Skeletal muscle satellite cell (primary cell): ENCODE measurements around the gene FURIN.
"Not testable (repeated sequence)": the region's sequence is repeated elsewhere in the genome, so short reads cannot be mapped to it uniquely, and the experiment has no call there.

Experiments
- H3K27me3 ChIP-seq: 2 replicates; pipeline ENCODE4 v1.7.0; 2013; ENCODE audit warnings: low read length; ENCODE audit not compliant: control insufficient read depth, insufficient read depth
- H3K36me3 ChIP-seq: 2 replicates; pipeline ENCODE4 v1.7.0; 2013; ENCODE audit warnings: mild to moderate bottlenecking, control low read depth, low read length; ENCODE audit not compliant: insufficient read depth
- H3K4me1 ChIP-seq: 2 replicates; pipeline ENCODE4 v1.7.0; 2013; ENCODE audit warnings: low read length; ENCODE audit not compliant: control insufficient read depth, insufficient read depth
- H3K4me2 ChIP-seq: 2 replicates; pipeline ENCODE4 v1.7.0; 2013; ENCODE audit warnings: mild to moderate bottlenecking, low read length
- H3K4me3 ChIP-seq: 2 replicates; pipeline ENCODE4 v1.7.0; 2013; ENCODE audit warnings: low read length
- H3K9ac ChIP-seq: 2 replicates; pipeline ENCODE4 v1.7.0; 2013; ENCODE audit warnings: mild to moderate bottlenecking, low read depth, low read length, moderate library complexity
- H3K9me3 ChIP-seq: replicated peaks from 2 replicates; pipeline ENCODE4 v1.7.0; 2013; ENCODE audit warnings: mild to moderate bottlenecking, control low read depth, low read length

The FURIN gene

DNA sequence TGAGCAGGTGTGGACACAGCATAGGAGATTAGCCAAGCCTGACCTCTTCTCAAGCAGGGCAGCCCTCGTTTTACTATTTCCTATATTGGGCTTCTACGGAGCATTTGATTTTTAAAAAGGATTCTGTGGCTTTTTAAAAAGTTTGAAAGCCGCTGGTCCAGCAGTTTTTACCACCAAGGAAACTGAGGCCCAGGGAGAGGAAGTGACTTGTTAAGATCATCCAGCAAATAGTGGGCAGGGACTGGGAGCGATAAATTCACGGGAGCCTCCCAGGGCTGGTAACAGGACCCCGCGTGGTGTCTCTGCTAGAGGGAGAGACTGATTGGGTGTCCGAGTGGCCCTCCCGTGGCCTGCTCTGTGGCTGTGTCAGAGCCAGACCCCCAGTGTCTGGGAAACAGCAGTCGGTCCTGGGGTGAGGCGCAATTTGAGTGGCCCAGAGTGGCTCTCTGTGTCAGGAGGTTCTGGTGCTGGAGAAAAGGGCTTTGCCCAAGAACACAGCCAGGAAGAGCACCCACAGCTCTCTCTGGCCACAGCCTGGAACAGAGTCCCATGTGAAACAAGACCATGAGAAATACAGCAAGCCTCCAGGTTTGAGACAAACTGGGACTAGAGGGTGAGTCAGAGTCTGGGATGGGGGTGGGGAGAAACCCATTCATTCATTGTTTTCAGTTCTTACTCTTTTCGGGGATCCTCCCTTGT is 4.2 kb downstream of the FURIN start:
- Histone ChIP-seq H3K27me3 (no peaks in the 10 kb centered on the region), H3K9me3 (no peaks in the 10 kb centered on the region), H3K4me3 (peak overlapping the region; percentile 97), H3K36me3 (peaks cover 20% of the 10 kb centered on the region), H3K4me1 (peaks cover 56% of the 10 kb centered on the region), H3K4me2 (peak overlapping the region; percentile 96), H3K9ac (peak overlapping the region; percentile 95)

DNA sequence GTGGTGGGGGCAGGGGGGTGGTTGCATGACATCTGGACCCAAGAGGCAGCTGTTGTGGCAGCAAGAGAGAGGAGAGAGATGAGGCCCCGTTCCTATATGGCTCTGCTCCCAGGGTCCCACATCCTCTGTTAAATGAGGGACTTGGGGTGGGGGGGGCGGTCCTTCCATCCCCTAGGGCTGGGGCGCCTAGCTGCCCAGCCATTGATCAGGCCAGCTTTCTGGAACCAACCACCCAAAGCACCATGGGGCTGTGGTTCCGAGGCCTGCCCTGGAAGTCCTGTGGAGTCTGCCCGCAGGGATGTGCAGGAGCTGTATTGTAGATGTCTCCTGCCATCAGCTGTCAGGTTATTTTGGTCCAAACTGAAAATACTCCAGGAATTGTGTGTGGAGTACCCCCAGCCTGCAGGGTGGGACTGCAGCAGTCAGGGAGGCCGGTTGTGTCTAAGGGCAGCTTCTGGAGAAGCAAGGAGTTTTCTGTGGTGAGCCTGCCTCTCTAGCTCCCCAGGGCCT is 5.2 kb downstream of the FURIN start:
- peak overlapping the region; percentile 97 for H3K4me3 ChIP-seq
- H3K9ac ChIP-seq: peak overlapping the region; percentile 95
- peaks cover 49% of the 10 kb centered on the region for H3K4me1 ChIP-seq

DNA sequence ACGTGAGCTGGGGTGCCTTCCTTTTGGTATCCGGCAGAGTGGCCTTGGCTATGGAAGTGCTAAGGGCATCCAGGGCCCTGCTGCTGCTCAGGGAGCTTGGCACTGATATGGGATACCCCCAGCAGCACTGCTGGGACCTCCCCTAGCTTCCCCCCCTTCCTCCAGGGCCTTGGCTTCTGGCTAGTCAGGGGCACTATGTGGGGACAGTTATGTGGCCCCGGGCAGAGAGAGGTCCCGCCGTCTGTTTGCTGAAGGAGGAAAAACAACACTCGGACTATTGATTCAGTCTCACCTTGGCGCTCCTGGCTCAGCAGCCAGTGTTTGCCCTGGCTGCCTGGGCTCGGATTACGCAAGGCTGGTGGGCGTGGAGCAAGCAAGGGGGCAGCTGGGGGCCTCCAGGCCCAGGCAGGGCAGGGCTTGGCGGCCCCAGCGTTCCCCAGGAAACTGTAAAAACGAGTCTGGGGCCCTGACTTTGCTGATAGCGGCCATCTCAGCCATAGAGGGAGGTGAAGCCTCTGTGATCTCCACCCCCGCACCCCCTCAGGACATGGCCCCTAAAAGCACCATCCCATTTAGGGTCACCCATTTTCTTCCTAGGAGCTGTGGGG is 5.7 kb downstream of the FURIN start:
- peaks cover 43% of the 10 kb centered on the region for H3K4me1 ChIP-seq
- H3K27me3 ChIP-seq: no peaks in the 10 kb centered on the region
- peak overlapping the region; percentile 95 for H3K9ac ChIP-seq
- H3K4me3 ChIP-seq: peak overlapping the region; percentile 97
- H3K4me2 ChIP-seq: peak overlapping the region; percentile 96
- peaks cover 34% of the 10 kb centered on the region for H3K36me3 ChIP-seq
- H3K9me3 ChIP-seq: no peaks in the 10 kb centered on the region

More for the DNA sequence above, 5.2 kb downstream of the FURIN start:
- H3K9me3 ChIP-seq: no peaks in the 10 kb centered on the region
- H3K36me3 ChIP-seq: peaks cover 29% of the 10 kb centered on the region
- no peaks in the 10 kb centered on the region for H3K27me3 ChIP-seq
- H3K4me2 ChIP-seq: peak overlapping the region; percentile 96

DNA sequence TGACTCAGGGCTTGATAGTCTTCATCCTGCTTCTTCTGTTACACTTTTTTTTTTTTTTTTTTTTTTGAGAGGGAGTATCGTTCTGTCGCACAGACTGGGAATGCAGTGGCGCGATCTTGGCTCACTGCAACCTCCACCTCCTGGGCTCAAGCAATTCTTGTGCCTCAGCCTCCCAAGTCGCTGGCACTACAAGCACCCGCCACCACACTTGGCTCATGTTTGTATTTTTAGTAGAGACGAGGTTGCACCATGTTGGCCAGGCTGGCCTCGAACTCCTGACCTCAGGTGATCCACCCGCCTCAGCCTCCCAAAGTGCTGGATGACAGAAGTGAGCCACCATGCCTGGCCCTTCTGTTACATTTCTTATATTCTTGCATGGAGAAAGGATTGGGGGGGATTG is 6.6 kb downstream of the FURIN start:
- peaks cover 43% of the 10 kb centered on the region for H3K36me3 ChIP-seq
- H3K4me2 ChIP-seq, H3K27me3 ChIP-seq, H3K9ac ChIP-seq, H3K4me3 ChIP-seq, H3K9me3 ChIP-seq: not testable (repeated sequence)
- H3K4me1 ChIP-seq: peaks cover 34% of the 10 kb centered on the region

DNA sequence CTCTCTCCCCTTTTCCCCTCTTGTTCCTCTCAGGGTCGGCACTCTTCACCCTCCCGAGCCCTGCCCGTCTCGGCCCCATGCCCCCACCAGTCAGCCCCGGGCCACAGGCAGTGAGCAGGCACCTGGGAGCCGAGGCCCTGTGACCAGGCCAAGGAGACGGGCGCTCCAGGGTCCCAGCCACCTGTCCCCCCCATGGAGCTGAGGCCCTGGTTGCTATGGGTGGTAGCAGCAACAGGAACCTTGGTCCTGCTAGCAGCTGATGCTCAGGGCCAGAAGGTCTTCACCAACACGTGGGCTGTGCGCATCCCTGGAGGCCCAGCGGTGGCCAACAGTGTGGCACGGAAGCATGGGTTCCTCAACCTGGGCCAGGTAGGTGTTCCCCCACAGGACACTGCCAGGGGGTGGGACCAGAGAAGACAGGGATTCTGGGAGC is 7.2 kb downstream of the FURIN start:
- Histone ChIP-seq H3K36me3 (peaks cover 49% of the 10 kb centered on the region), H3K27me3 (no peaks in the 10 kb centered on the region), H3K4me2 (no peak overlapping the region), H3K9me3 (no peaks in the 10 kb centered on the region), H3K9ac (no peak overlapping the region), H3K4me1 (peaks cover 28% of the 10 kb centered on the region), H3K4me3 (no peak overlapping the region)

DNA sequence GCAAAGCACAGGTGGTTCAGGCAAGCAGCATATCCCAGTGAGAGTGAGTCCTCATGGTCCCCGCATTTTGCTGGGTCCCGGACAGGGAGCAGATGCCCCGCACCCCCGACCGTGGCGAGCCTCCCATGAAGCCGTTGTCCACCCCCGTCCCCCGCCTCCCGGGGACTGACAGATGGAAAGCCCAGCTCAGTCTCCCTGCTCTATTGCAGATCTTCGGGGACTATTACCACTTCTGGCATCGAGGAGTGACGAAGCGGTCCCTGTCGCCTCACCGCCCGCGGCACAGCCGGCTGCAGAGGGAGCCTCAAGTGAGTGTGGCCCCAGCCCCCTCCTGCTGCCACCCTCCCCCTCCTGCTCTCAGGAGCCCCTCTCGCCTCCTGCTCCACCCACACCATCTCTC is 7.7 kb downstream of the FURIN start:
- no peaks in the 10 kb centered on the region for H3K9me3 ChIP-seq
- no peak overlapping the region for H3K4me2 ChIP-seq
- H3K4me1 ChIP-seq: peaks cover 26% of the 10 kb centered on the region
- peaks cover 54% of the 10 kb centered on the region for H3K36me3 ChIP-seq
- H3K27me3 ChIP-seq: no peaks in the 10 kb centered on the region
- no peak overlapping the region for H3K4me3 ChIP-seq
- no peak overlapping the region for H3K9ac ChIP-seq

DNA sequence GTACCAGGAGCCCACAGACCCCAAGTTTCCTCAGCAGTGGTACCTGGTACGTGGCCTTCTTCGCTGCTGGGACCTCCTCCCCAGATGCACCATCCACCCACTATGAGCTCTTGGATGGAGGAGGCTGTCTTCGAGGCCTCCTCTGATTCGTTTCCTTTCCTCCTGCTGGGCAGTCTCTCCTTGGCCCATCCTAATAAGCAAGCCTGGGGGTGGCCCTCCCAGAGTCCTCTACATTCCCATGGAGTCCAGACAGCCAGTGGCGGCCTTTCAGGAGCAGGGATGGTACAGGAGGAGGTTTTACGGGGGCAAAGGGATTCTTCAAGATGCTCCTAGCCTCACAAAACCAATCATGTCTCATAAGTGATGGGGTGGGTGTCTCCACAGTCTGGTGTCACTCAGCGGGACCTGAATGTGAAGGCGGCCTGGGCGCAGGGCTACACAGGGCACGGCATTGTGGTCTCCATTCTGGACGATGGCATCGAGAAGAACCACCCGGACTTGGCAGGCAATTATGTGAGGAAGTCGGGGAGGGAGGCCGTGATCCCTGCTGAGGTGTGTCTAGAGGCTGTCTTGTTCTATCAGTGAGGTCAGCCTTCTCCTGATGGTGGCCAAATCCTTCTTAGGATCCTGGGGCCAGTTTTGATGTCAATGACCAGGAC is 8.3 kb downstream of the FURIN start:
- peaks cover 26% of the 10 kb centered on the region for H3K4me1 ChIP-seq
- peaks cover 59% of the 10 kb centered on the region for H3K36me3 ChIP-seq
- H3K9ac ChIP-seq: no peak overlapping the region
- H3K4me2 ChIP-seq: no peak overlapping the region
- no peaks in the 10 kb centered on the region for H3K9me3 ChIP-seq
- no peaks in the 10 kb centered on the region for H3K27me3 ChIP-seq
- H3K4me3 ChIP-seq: no peak overlapping the region

DNA sequence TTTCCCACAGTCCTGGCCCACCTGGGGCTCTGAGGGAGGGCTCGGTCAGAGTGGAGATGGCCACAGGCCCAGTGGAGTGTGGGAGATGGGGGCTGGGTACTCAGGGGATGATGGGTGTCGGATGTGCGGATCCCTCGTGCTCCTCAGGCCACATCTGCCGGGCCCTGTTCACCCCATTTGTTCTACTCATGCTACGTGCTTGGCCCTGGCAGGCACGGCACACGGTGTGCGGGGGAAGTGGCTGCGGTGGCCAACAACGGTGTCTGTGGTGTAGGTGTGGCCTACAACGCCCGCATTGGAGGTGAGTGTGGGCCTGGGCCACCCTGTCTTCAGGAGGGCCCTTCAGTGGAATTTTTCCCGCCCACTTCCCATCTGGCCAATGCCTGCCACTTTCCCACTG is 8.9 kb downstream of the FURIN start:
- Histone ChIP-seq H3K9ac (no peak overlapping the region), H3K4me1 (peaks cover 24% of the 10 kb centered on the region), H3K4me2 (no peak overlapping the region), H3K36me3 (peaks cover 65% of the 10 kb centered on the region), H3K27me3 (no peaks in the 10 kb centered on the region), H3K4me3 (no peak overlapping the region), H3K9me3 (no peaks in the 10 kb centered on the region)

DNA sequence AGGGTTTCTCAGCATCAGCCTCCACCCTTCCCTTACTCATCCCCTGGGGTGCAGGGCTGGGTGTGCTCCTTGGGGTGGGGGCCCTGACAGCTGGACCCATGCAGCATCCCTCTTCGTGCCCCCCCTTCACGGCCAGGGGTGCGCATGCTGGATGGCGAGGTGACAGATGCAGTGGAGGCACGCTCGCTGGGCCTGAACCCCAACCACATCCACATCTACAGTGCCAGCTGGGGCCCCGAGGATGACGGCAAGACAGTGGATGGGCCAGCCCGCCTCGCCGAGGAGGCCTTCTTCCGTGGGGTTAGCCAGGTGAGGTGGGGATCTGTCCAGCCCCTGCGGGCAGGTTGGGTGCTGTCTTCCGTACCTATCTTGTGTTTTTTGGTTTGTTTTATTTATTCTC is 9.6 kb downstream of the FURIN start:
- peaks cover 69% of the 10 kb centered on the region for H3K36me3 ChIP-seq
- no peak overlapping the region for H3K9ac ChIP-seq
- H3K4me2 ChIP-seq: no peak overlapping the region
- H3K27me3 ChIP-seq: no peaks in the 10 kb centered on the region
- no peak overlapping the region for H3K4me3 ChIP-seq
- H3K9me3 ChIP-seq: no peaks in the 10 kb centered on the region
- H3K4me1 ChIP-seq: peaks cover 18% of the 10 kb centered on the region

DNA sequence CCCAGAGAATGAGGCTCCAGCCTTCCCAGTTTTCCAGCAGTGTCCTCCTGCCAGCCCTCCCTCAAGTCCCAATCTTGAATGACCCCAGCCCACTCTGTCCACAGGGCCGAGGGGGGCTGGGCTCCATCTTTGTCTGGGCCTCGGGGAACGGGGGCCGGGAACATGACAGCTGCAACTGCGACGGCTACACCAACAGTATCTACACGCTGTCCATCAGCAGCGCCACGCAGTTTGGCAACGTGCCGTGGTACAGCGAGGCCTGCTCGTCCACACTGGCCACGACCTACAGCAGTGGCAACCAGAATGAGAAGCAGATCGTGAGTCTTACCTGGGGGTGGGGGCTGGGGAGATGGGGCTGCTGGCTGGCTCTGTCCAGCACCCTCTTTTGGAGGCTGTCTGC is 10.3 kb downstream of the FURIN start:
- peaks cover 14% of the 10 kb centered on the region for H3K4me1 ChIP-seq
- H3K36me3 ChIP-seq: peaks cover 69% of the 10 kb centered on the region
- no peak overlapping the region for H3K4me2 ChIP-seq
- H3K9ac ChIP-seq: no peak overlapping the region
- H3K4me3 ChIP-seq: no peak overlapping the region
- no peaks in the 10 kb centered on the region for H3K9me3 ChIP-seq
- H3K27me3 ChIP-seq: no peaks in the 10 kb centered on the region

DNA sequence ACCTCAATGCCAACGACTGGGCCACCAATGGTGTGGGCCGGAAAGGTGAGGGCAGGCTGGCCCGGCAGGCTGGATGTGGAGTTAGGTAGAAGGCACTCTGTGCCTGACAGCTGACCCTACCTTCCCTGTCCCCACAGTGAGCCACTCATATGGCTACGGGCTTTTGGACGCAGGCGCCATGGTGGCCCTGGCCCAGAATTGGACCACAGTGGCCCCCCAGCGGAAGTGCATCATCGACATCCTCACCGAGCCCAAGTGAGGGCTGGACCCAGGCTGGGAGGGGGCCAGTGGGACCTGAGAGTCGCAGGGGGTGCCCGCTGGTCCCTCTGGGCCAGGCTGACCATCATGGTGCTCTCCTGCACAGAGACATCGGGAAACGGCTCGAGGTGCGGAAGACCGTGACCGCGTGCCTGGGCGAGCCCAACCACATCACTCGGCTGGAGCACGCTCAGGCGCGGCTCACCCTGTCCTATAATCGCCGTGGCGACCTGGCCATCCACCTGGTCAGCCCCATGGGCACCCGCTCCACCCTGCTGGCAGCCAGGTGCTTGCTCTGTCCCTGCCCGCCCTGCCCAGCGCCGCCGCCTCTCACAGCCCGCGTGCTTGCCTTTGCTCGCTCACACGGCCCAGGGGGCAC is 11.5 kb downstream of the FURIN start:
- H3K9me3 ChIP-seq: no peaks in the 10 kb centered on the region
- no peak overlapping the region for H3K4me3 ChIP-seq
- peaks cover 14% of the 10 kb centered on the region for H3K4me1 ChIP-seq
- H3K36me3 ChIP-seq: peaks cover 69% of the 10 kb centered on the region
- no peak overlapping the region for H3K4me2 ChIP-seq
- no peak overlapping the region for H3K9ac ChIP-seq
- H3K27me3 ChIP-seq: no peaks in the 10 kb centered on the region
